ENCODE measurements around the gene SRGAP3.

SRGAP3 gene

GRCh38 chr3:9099702-9100512 is 149.5 kb downstream of the SRGAP3 start:
- no peak for DNase-seq (ENCODE audit: low spot score)
- Histone ChIP-seq H3K4me3 (no peak overlapping the region), H3K27ac (no peak overlapping the region)
- TF ChIP-seq CTCF (IDR thresholded peaks at IDR 0.05): no peak

- no peak for DNase-seq (ENCODE audit: low spot score)
- no peak for TF ChIP-seq CTCF (IDR thresholded peaks at IDR 0.05)
- no peak overlapping the region for H3K27ac ChIP-seq
Measured at GRCh38 chr3:9098716-9099675, 150.4 kb downstream of the SRGAP3 start.

GRCh38 chr3:9097495-9097894 is 152.0 kb downstream of the SRGAP3 start:
- no peak for DNase-seq (ENCODE audit: low spot score)

More at GRCh38 chr3:9098716-9099675, 150.4 kb downstream of the SRGAP3 start:
- no peak overlapping the region for H3K4me3 ChIP-seq

GRCh38 chr3:9091486-9092235 is 157.8 kb downstream of the SRGAP3 start:
- DNase-seq (ENCODE audit: low spot score): no peak
- no peak for TF ChIP-seq CTCF (IDR thresholded peaks at IDR 0.05)
- no peak overlapping the region for H3K4me3 ChIP-seq
- H3K27ac ChIP-seq: no peak overlapping the region

More at GRCh38 chr3:9097495-9097894, 152.0 kb downstream of the SRGAP3 start:
- no peak overlapping the region for H3K27ac ChIP-seq
- no peak overlapping the region for H3K4me3 ChIP-seq
- TF ChIP-seq CTCF (IDR thresholded peaks at IDR 0.05): no peak

GRCh38 chr3:9088441-9089353 is 160.7 kb downstream of the SRGAP3 start:
- TF ChIP-seq CTCF (IDR thresholded peaks at IDR 0.05): no peak
- Histone ChIP-seq H3K27ac (peak overlapping the region; percentile 66 to 80), H3K4me3 (peak overlapping the region; percentile 39)
- no peak for DNase-seq (ENCODE audit: low spot score)
